Activated CD8-positive, alpha-beta memory T cell treated with anti-CD3 and anti-CD28 coated beads, Interleukin-2, amount 50 U/mL, for 4 hours (primary cell): ENCODE results near the gene ULK4.
"Not testable (repeated sequence)": the region's sequence is repeated elsewhere in the genome, so short reads cannot be mapped to it uniquely, and the experiment has no call there.

ENCODE experiments used
- DNase-seq: peaks from one replicate; pipeline ENCODE4 v3.0.0-alpha.2; 2020

Gene ULK4

GRCh38 chr3:41418961-41419691 lies 542.8 kb downstream of the ULK4 start:
- no peak for DNase-seq

DNA sequence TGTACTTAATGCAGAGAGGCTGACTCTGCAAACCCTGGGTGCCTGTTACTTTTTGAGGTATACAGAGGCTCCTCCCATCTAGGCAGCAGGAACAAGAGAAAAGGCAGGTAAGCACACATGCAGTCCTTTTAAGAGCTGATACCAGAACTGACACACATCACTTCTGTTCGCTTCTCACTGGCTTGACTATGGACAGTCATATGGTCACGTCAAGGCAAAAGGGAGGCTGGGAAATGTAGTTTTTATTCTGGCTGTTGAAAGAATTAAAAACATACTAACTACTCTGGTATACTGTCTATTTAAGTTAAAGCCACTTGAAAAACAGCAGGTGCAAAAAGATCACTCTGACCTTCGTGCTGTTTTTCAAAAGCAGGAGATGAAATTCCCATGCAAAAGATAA lies 544.3 kb downstream of the ULK4 start:
- no peak for DNase-seq

GRCh38 chr3:41411065-41411464 lies 550.8 kb downstream of the ULK4 start:
- no peak for DNase-seq

GRCh38 chr3:41405466-41405865 lies 556.4 kb downstream of the ULK4 start:
- no peak for DNase-seq

- no peak for DNase-seq
Measured at GRCh38 chr3:41404582-41404981, 557.3 kb downstream of the ULK4 start.

DNA sequence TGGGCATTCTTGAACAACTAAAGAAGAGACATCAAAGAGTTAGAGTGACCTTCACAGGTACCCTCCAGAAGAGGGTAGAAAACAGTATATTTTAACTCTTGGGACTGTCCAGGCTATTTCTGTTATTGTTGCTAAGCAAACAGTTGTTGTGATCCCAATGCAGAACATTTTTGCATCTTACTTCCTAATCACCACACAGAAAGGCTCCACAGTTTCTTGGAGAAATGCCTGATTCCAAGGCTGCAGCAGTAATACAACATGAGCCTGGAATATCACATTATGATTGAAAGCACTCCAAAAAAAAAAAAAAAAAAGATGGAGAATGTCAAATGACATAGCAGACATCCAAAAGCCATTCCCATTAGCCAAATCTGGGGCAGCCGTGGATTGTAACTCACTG lies 567.0 kb downstream of the ULK4 start:
- DNase-seq: no peak

DNA sequence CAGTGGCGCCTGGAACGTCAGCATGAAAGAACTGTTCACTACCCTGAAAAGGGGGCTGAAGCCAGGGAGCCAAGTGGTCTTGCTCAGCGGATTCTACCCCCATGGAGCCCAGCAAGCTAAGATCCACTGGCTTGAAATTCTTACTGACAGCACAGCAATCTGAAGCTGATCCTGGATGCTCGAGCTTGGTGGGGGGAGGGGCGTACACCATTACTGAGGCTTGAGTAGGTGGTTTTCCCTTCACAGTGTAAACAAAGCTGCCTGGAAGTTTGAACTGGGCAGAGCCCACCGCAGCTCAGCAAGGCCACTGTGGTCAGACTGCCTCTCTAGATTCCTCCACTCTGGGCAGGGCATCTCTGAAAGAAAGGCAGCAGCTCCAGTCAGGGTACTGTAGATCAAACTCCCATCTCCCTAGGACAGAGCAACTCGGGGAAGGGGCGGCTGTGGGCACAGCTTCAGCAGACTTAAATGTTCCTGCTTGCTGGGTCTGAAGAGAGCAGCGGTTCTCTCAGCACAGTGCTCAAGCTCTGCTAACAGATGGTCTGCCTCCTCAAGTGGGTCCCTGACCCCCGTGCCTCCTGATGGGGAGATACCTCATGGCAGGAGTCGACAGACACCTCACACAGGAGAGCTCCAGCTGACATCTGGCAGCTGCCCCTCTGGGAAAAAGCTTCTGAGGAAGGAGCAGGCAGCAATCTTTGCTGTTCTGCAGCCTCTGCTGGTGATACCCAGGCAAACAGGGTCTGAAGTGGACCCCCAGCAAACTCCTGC lies 591.0 kb downstream of the ULK4 start:
- not testable (repeated sequence) for DNase-seq

- DNase-seq: no peak
Measured at GRCh38 chr3:41370307-41370706, 591.6 kb downstream of the ULK4 start.

DNA sequence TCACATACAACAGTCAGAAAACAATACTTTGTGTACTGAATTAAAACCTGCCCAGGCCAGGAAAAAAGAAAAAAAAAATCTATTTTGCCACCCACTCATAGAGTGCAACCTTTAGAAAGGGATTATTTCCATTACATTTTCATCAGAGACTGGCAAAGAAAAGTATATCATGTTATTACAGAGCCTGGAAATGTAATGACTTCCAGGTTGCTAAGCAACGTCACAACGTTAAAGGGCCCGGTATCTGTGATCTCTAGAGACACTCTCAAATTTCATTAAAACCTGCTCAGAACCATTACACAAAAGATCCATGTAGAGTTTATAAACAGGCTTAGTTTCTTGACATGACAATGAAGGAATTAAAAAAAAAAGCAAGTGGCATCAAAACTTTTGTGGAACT lies 592.1 kb downstream of the ULK4 start:
- no peak for DNase-seq

GRCh38 chr3:41365973-41366372 lies 595.9 kb downstream of the ULK4 start:
- DNase-seq: no peak

GRCh38 chr3:41364736-41365135 lies 597.2 kb downstream of the ULK4 start:
- no peak for DNase-seq

GRCh38 chr3:41363830-41364523 lies 597.9 kb downstream of the ULK4 start:
- no peak for DNase-seq

GRCh38 chr3:41362638-41363559 lies 599.0 kb downstream of the ULK4 start:
- no peak for DNase-seq

- DNase-seq: no peak
Measured at GRCh38 chr3:41357271-41357670, 604.6 kb downstream of the ULK4 start.

DNA sequence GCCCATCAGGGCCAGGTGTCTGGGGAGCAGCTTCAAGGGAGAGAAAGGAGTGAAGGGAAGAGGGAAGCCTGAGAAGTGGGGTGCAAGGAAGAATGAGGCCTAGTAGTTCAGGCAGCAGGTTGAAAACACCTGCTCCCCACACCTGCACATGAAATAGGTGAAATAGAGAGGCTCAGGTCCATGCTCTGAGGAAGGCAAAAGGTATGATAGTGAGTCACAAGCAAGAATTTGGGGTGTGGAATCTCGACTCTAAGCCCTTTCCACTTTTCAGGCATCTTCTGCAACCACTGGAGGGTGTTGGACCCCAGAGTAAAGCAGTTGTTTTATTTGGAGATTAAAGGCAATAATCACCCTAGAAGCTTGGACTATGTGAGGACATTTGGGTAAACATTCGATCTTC lies 605.1 kb downstream of the ULK4 start:
- DNase-seq: no peak

GRCh38 chr3:41352510-41352909 lies 609.4 kb downstream of the ULK4 start:
- DNase-seq: no peak

DNA sequence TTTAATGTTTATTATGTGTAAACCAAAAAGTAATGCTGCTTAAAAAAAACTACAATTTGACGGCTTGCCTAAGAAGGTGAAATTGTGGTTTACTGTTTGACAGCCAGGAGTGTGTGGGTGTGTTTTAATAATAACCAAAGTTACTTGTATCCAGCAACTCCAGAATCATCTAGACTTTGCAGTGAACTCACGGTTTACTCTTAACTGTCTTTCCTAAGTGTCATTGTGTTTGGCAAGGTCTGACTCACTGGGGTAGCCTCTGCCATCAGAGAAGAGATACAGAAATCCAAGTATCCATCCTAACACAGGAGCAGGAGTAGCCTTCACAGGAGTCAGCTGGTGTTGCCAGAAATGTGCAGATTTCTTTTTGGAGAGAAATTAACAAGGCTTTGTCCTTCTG lies 611.5 kb downstream of the ULK4 start:
- no peak for DNase-seq

DNA sequence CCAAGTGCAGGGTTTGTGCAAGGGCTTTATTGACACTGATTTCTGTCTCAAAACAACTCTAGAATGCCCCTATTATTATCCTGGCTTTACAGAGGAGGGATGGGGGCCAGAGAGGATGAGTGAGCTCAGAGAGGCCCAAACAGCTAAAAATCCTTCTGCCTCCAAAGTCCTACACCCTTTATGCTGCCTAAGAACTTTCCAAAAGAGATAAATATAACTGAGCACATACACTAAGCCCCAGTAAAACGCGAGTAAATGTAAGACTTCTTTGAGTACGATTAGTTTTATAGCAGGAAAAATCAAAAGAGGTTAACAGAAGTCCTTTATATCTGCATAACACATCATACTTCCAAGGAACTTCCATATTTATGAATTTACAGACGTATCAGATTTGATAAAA lies 613.5 kb downstream of the ULK4 start:
- DNase-seq: no peak

DNA sequence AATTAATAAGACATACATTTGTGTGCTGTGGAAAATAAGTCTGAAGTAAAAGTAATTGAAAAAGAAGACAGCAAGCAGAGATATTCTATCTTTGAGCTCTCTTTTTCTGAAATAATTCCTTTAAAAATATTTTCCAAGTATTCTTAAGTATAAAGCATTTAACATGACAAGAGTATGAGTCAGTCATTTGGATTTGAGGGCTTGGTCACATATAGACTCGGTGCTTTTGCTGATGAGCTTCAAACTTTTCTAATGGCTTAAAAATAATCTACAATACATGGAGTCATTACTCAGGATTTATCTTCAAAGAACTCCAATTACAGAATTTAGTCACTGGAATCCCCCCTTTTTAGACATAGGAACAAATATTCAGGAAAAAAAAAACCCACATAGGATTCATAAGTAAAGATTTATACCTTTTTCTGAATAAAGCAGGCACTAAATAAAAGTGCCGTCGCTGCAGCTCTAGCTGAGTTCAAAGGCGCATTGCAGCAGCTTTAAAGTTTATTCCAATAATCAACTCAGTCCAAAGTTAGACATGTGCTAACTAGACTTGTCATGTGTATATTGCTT lies 615.1 kb downstream of the ULK4 start:
- no peak for DNase-seq

DNA sequence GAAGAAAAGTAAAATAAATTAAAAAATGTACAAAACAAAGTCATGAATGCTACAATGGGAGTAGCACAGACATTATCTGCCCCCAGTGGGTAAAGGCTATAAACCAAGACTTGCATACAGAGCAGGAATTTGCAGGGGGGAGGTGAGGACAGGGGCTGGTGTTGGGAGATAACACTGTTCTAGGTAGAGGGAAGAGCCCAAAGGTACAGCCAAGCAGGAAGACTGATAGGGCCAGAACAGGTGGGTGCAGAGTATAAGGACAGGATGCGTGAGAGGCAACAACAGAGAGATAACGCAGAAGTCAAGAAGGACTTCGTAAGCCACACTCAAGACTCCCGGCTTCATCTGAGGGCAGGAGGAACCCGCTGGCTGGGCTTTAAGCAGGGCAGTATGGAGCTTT lies 616.1 kb downstream of the ULK4 start:
- no peak for DNase-seq

- DNase-seq: no peak
Measured at GRCh38 chr3:41339758-41340157, 622.1 kb downstream of the ULK4 start.

DNA sequence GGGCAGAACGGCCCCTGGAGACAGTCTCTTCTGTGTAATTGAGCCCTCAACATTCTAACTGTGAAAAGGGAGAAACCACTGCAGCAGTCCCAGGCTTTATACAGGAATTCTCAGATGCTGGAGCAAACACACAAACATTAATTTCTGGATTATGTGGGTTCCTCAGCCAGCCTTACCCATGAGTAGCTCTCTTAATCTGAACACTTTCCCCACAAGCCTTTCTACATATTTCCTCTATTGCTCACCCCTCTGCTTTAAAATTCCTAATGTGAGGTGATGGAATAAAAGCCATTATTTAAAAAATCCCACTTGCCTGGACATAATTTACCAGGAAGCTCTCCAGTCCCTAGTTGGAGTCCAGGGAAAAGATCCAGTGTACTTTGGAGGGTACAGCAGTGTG lies 623.6 kb downstream of the ULK4 start:
- no peak for DNase-seq

DNA sequence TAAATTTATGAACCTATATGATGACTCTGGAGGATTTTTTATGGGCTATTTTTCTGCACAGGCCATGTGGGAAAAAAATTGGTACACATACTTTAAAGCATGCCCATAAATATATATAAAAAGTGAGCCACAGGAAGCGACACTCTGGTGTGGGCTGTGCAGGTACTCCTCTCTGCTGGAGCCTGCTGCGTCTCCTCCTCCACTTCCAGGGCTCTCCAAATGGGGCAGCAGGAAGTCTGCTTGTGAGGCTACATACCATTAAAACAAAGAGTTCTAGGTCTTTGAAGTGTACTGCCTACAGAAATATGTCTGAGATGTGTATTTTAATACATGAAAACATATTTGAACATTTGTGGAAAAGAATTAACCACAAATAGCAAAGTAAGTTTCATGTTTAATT lies 627.5 kb downstream of the ULK4 start:
- DNase-seq: no peak
